HG03460 (cell line): ENCODE results near the gene STARD8.

Source experiments
- ATAC-seq: cut with Tn5 transposase; IDR thresholded peaks from one replicate; pipeline ENCODE4 v1.9.1; 2021; ENCODE audit not compliant: unreplicated experiment

The STARD8 gene

DNA sequence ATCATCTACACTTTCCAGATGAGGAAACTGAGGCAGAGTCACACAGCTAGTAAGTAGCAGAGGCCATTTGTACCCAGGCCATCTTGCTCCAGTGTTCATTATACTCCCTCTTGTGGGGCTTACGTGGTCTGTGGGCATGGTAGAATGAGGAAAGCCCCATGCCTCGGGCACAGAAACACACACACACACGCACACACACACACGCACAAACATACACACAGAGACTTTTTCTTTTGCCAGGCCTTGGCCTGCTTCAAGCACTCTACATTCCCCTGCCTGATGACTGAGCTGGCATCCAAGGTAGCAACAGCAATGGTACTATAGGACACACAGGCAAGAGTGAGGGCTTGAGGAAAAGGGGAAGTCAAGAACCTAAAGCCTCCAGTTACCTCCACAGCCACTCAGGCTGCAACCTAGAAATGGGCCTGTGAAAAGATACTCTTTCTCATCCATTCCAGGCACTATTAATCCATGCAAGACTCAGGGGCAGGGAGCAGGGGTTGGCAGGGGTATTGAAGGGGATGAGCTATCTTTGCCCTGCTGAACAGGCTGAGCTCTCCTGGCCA is 43.6 kb downstream of the STARD8 start:
- ATAC-seq = no peak

DNA sequence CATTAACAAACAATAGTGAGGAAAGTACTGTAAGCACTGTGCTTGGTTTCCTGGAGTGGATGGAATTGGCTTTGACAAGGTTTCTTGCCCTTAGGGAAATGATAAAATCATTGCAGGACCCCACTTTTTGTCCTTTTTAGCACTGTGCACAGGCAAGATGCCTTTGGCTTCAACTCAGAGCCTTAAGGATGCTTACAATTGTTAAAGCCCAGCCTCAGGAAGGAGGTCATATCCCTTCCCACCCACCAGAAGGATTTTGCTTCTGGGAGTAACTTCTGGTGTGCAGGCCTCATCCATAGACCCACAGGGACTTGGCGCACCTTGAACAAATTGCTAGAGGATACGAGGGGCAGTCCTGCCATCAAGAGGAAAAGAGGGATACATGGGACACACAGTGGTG is 44.5 kb downstream of the STARD8 start:
- no peak for ATAC-seq

- ATAC-seq = no peak
Measured at GRCh38 chrX:68692651-68693050, 45.2 kb downstream of the STARD8 start.

- no peak for ATAC-seq
Measured at GRCh38 chrX:68693481-68694434, 46.3 kb downstream of the STARD8 start.

DNA sequence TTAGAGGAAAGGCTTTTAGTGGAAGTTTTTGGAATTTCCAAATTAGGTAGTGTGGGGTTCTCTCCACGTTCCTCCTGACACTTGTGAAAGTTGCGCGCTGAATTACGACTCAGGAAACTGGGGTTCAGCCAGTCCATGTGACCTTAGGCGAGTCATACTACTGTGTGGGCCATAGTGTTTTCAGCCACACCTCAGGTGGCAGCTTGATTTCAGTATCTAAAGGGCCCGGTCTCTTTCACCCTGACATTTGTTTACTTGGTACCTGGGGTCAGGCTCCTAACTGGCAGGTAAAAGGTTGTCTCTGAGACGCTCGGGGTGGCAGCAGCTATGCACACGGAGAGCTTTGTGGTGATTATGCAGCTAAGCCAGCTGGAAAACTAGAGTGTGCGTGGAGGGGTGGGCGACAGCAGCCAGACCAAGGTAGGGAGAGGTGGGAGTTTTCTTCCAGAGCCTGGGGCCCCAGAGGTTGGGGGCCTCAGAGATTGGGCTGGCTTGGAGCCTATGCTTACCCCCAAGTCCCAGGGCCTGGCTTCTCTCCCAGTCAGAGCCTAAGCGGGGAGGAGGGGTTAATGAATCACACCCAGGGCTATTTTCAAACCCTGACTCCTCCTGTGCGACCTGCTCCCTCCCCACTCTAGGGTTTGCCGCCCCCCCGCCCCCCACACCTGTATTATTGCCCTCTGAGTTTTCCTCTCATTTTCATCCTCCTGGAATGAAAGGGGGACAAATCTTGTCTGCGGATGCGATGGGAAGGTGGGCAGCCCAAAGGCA is 47.2 kb downstream of the STARD8 start:
- no peak for ATAC-seq

DNA sequence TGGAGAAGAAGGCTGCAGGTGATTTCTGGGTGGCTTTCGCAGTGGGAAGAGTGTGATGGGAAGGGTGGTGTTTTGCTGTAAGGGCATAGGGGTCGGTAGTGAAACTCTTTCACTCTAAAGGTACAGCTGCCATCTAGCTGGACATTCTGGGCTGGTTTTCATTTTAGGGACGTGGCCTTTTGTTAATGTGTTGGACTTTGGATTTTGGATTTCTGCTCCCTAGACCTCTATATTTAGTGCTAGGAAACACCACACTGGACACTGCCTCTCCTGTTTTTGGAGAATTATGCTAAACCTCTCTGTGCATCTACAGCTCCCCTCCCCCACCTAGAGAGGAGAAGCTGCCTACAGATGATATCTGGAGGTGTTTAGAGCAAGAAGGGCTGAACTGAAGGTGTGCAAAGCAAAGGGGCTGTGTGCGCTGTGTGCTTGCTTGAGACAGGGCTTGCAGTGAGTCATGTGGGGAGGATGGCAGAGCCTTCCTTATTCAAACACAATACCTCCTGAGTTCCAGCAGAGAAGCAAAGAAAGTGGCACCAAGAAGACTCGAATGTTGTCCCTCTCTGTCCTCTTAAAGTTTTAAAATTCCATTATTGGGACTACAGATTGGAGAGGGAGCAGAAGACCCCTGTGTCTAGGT is 47.9 kb downstream of the STARD8 start:
- ATAC-seq = no peak

- ATAC-seq = no peak
Measured at GRCh38 chrX:68696267-68696990, 49.0 kb downstream of the STARD8 start.

- no peak for ATAC-seq
Measured at GRCh38 chrX:68697036-68697435, 49.6 kb downstream of the STARD8 start.

GRCh38 chrX:68697465-68698125 is 50.1 kb downstream of the STARD8 start:
- no peak for ATAC-seq

DNA sequence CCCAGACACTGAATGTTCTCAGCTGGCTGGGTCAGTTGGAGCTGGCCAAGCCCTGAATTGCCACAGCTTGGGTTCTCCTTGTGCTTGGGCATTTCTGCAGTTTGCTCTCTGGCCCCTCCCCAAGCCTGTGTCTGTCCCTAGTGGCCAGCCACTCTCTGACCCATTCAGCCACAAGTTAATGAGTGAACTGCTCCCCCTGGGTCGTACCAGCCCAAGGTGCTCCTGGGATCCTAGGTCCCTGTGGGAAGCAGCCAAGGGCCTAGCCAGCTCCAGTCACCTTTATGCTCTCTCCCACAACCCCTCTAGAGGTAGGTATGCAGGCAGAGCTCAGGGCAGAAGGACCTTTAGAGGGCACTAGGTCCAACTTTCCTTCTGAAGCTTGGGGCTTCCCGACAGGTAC is 51.5 kb downstream of the STARD8 start:
- ATAC-seq = no peak

DNA sequence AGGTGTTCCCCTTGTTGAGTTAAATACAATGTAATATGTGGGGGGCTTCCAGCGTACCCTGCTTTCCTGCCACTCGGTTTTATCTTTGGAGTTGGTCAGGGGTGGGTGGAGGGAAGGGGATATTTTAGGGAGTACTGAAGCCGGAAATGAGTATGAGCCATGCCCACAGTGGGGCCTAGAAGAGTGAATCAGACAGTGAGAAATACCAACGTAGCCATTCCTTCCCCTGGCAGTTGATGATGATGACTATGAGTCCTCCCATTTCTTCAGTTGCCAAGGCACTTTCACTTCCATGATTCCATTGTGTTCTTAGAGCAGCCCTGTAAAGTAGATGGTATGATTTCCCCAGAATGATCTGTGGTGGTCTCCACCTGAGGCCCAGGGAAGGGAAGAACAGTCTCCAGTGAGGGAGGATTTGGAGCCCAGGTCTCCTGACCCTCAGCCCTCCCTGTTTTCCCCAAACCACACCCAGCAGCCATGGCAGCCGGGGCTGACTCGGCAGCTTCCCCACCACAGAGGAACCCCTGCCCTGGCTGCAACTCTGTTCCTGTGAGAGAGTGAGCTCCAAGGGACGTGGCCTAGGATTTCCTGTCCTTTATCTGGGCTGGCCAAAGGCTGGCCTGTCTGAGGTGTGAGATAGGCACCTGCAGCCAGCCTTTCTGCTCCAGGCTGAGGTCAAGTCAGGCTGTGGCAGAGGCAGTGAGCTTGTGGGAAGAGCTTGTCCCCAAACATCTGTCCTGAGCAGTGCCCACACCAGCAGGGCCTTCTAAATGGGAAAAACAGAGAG is 52.7 kb downstream of the STARD8 start:
- no peak for ATAC-seq

DNA sequence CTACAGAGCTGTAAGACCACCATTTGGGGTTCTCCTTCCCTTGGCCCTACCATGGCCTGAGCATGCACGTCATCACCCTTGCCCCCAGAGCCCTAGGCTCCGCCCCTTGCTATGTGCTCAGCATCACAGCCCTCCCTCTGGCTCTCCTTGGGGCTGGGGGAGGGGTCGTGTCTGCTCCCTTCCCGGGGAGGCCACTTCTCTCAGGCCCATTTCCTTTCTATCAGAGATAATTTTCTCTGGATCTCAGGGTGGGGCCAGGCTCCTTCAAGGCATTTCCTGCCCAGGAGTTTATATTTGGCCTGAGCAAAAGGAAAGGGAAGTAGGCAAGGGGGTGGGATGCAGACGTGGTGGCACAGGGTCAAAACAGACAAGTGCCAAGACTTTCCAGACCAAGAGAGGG is 55.9 kb downstream of the STARD8 start:
- no peak for ATAC-seq

DNA sequence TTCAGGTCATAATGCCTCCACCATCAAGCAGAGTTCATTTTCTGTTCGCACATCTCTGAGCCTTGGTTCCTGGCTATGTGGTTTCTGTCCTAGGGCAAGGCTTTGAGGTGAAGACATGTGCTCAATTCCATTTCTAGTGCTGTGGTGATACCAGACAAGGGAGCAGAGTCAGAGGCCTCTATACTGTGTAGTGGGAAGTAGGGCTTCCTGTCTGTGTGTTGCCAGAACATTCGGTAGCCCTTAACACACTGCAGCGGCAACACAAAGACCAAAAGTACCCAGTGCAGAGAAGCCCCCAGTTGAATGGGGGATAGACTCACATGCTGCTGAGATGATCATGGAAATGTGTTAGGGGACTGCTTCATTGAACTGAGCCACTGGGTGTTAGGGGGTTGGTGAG is 56.4 kb downstream of the STARD8 start:
- no peak for ATAC-seq

GRCh38 chrX:68705986-68706385 is 58.5 kb downstream of the STARD8 start:
- no peak for ATAC-seq

DNA sequence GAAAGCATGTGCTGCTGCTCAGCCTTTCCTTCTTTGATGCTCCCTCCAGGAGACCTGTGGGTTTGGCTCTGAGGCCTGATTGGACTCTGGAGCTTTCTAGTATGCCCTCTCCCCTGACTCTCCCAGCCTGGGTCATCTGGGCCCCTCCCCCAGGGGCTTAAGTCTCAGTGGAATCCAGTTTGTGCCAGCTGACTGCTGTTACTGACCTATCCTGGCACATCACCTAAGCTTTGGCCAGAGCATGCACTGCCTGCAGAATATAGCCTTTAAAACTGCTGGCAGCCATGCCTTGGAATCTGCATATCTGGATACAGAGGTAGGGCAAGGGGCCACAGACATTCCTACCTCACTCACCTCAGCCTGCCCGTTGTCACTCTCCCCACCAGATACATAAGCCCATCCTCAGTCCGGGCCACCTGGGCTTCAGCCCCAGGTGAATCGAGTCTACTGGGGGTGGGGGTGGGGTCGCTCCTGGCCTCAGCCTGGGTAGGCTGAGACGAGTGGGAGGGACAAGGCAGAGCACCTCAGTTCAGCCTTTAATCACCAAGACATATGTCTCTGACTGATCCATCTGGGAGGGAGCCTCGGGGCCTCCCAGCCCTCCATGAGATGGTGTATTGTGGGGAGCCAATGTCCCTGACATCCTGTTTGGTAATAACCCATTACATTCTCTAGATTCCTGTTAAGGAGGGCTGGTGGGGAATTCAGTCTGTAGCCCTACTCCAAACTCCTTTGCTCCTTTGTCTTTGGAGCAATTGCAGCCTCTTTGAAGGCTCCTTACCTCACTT is 61.2 kb downstream of the STARD8 start:
- ATAC-seq = no peak

GRCh38 chrX:68710870-68711576 is 63.6 kb downstream of the STARD8 start:
- ATAC-seq = no peak

GRCh38 chrX:68711845-68712244 is 64.4 kb downstream of the STARD8 start:
- ATAC-seq = no peak

- ATAC-seq = no peak
Measured at GRCh38 chrX:68714856-68715255, 67.4 kb downstream of the STARD8 start.
